GM12878 (cell line): ENCODE data around the gene OTOR. TPM values are rescaled to one million over a fixed set of nuclear protein-coding genes. Genes with fewer than 3 reads are reported as not detected.

Source experiments
- CHD4 ChIP-seq: fragments of 200-600 bp; sonication (generic); IDR thresholded peaks from 2 replicates; pipeline ENCODE4 v1.6.1; 2016; ENCODE audit warnings: mild to moderate bottlenecking
- CREM ChIP-seq: IDR thresholded peaks from 2 replicates; pipeline ENCODE4 v1.6.1; 2014; ENCODE audit warnings: antibody characterized with exemption, low read depth
- EED ChIP-seq: sonication (generic); IDR thresholded peaks from 2 replicates; pipeline ENCODE4 v1.6.1; 2016; ENCODE audit warnings: antibody characterized with exemption, low read depth
- FOXM1 ChIP-seq: IDR thresholded peaks from 2 replicates; pipeline ENCODE4 v1.6.1; 2012; ENCODE audit warnings: low read depth, mild to moderate bottlenecking, inconsistent platforms, low read length, moderate library complexity
- IRF4 ChIP-seq: IDR thresholded peaks from 2 replicates; pipeline ENCODE4 v1.6.1; 2011; ENCODE audit warnings: low read depth, low read length
- JUND ChIP-seq: IDR thresholded peaks from 2 replicates; pipeline ENCODE4 v1.6.1; 2012; ENCODE audit warnings: low read depth, mild to moderate bottlenecking, low read length, improper control_type of control experiment, moderate library complexity
- NR2C1 ChIP-seq: fragments of 450-650 bp; IDR thresholded peaks from 2 replicates; pipeline ENCODE4 v1.6.1; 2017; ENCODE audit warnings: antibody characterized with exemption, mild to moderate bottlenecking, moderate library complexity
- PAX5 ChIP-seq: IDR thresholded peaks from 2 replicates; pipeline ENCODE4 v1.6.1; 2011; ENCODE audit warnings: low read depth, low read length, borderline replicate concordance
- PAX8 ChIP-seq: fragments of 450-650 bp; IDR thresholded peaks from 2 replicates; pipeline ENCODE4 v1.6.1; 2017; ENCODE audit warnings: mild to moderate bottlenecking, moderate library complexity
- POLR2AphosphoS2 ChIP-seq: IDR thresholded peaks from 2 replicates; pipeline ENCODE4 v1.6.1; 2011; ENCODE audit warnings: low read depth, mild to moderate bottlenecking, low read length, improper control_type of control experiment, moderate library complexity
- PRDM15 ChIP-seq: fragments of 450-650 bp; formaldehyde crosslinking; IDR thresholded peaks from 2 replicates; pipeline ENCODE4 v1.4.0; 2020; ENCODE audit warnings: mild to moderate bottlenecking, moderate library complexity
- RAD51 ChIP-seq: fragments of 450-650 bp; IDR thresholded peaks from 2 replicates; pipeline ENCODE4 v1.6.1; 2016; ENCODE audit warnings: moderate library complexity, mild to moderate bottlenecking, inconsistent platforms
- SMC3 ChIP-seq: IDR thresholded peaks from 2 replicates; pipeline ENCODE4 v1.6.1; 2011; ENCODE audit warnings: low read length, improper control_type of control experiment, borderline replicate concordance
- STAT1 ChIP-seq: fragments of 450-650 bp; conservative IDR thresholded peaks from 2 replicates; pipeline ENCODE4 v1.6.1; 2014; ENCODE audit warnings: antibody characterized with exemption, mild to moderate bottlenecking
- ZNF274 ChIP-seq: IDR thresholded peaks from one replicate; pipeline ENCODE4 v1.8.0; 2011; ENCODE audit not compliant: insufficient read length, insufficient read depth
- ZNF622 ChIP-seq: fragments of 450-650 bp; IDR thresholded peaks from 2 replicates; pipeline ENCODE4 v1.6.1; 2017; ENCODE audit warnings: mild to moderate bottlenecking, inconsistent platforms
- ZNF687 ChIP-seq: fragments of 450-650 bp; IDR thresholded peaks from 2 replicates; pipeline ENCODE4 v1.6.1; 2017; ENCODE audit warnings: mild to moderate bottlenecking, moderate library complexity
- polyA plus RNA-seq, 11 experiments: library from polyadenylated mRNA; depleted of rRNA in 4 of 11; unstranded in 6 of 11; stranded (reverse) in 5 of 11; fragments of >200 nt; fragmentation: Nextera tagmentation in 4 of 11; fragmentation: Illumina TruSeq in 1 of 11; extraction: Ambion mirVana in 4 of 11; extraction: Trizol in 1 of 11; gene quantifications; 1 replicate in 1 of 11; 2 replicates in 10 of 11; pipeline versions ENCODE4 v1.2.1 to v1.2.3, GENCODE V29; 2011 to 2016; ENCODE audit warnings: inconsistent platforms in 2 of 11, missing spikeins in 2 of 11, low read depth in 1 of 11
- total RNA-seq, 4 experiments: library from RNA; depleted of rRNA in 3 of 4; stranded (reverse); fragments of >200 nt in 3 of 4; fragmentation: Illumina TruSeq in 1 of 4; extraction: Trizol in 1 of 4; gene quantifications; 2 replicates each; pipeline versions ENCODE4 v1.2.1 to v1.2.3, GENCODE V29; 2013 to 2021
- TF ChIP-seq, protein P1 (sequence below): fragments of 450-650 bp; IDR thresholded peaks from 2 replicates; pipeline ENCODE4 v1.6.1; 2017; ENCODE audit warnings: mild to moderate bottlenecking, low read depth, inconsistent platforms; ENCODE audit not compliant: poor library complexity, severe bottlenecking
- TF ChIP-seq, protein P2 (sequence below): fragments of 450-650 bp; IDR thresholded peaks from 2 replicates; pipeline ENCODE4 v1.6.1; 2014; ENCODE audit warnings: mild to moderate bottlenecking

The OTOR gene
- total and polyA plus RNA-seq, 10 of the 15 experiments (the other 5 are each of a cell fraction or from before 2014, with no cell fraction given): not detected

- TF ChIP-seq PRDM15 (no peak), SMC3 (no peak), JUND (0 out of 2 replicates have a peak, but pooled peaks have one; percentile 43), CREM (peak; percentile 99), FOXM1 (no peak), STAT1 (peak; percentile 90), ZNF622 (no peak), IRF4 (peak; percentile 72; the same call in 1 of the 2 replicates), PAX8 (no peak), EED (0 out of 2 replicates have a peak, but pooled peaks have one; percentile 1), NR2C1 (peak; percentile 68), ZNF274 (no peak), PAX5 (peak; percentile 30; the same call in 1 of the 2 replicates), POLR2AphosphoS2 (peak; percentile 99), RAD51 (peak; percentile 92), ZNF687 (peak; percentile 75), CHD4 (no peak)
- TF ChIP-seq, protein P1, sequence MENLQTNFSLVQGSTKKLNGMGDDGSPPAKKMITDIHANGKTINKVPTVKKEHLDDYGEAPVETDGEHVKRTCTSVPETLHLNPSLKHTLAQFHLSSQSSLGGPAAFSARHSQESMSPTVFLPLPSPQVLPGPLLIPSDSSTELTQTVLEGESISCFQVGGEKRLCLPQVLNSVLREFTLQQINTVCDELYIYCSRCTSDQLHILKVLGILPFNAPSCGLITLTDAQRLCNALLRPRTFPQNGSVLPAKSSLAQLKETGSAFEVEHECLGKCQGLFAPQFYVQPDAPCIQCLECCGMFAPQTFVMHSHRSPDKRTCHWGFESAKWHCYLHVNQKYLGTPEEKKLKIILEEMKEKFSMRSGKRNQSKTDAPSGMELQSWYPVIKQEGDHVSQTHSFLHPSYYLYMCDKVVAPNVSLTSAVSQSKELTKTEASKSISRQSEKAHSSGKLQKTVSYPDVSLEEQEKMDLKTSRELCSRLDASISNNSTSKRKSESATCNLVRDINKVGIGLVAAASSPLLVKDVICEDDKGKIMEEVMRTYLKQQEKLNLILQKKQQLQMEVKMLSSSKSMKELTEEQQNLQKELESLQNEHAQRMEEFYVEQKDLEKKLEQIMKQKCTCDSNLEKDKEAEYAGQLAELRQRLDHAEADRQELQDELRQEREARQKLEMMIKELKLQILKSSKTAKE: no peak
- TF ChIP-seq, protein P2, sequence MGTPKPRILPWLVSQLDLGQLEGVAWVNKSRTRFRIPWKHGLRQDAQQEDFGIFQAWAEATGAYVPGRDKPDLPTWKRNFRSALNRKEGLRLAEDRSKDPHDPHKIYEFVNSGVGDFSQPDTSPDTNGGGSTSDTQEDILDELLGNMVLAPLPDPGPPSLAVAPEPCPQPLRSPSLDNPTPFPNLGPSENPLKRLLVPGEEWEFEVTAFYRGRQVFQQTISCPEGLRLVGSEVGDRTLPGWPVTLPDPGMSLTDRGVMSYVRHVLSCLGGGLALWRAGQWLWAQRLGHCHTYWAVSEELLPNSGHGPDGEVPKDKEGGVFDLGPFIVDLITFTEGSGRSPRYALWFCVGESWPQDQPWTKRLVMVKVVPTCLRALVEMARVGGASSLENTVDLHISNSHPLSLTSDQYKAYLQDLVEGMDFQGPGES: no peak
These were observed 18.3 kb upstream of the OTOR start, which contains the start of gene SNRPB2 (continued) for GRCh38 chr20:16729565-16730460.
